HepG2 (cell line): Measurements from ENCODE around the gene PPP1R14D. TPM values are rescaled to one million over a fixed set of nuclear protein-coding genes. Genes with fewer than 3 reads are reported as not detected.

Experiments
- DNMT1 ChIP-seq: sonication (generic); formaldehyde crosslinking; IDR thresholded peaks from 2 replicates; pipeline ENCODE4 v1.5.1; 2020; ENCODE audit warnings: mild to moderate bottlenecking, missing genetic modification reagents
- HMG20A ChIP-seq: IDR thresholded peaks from 2 replicates; pipeline ENCODE4 v1.6.1; 2016; ENCODE audit warnings: borderline replicate concordance
- MYC ChIP-seq: sonication (generic); formaldehyde crosslinking; IDR thresholded peaks from 2 replicates; pipeline ENCODE4 v1.9.0; 2021; ENCODE audit warnings: missing genetic modification reagents, borderline replicate concordance
- REPIN1 ChIP-seq: sonication (generic); formaldehyde crosslinking; IDR thresholded peaks from 2 replicates; pipeline ENCODE4 v1.8.0; 2022; ENCODE audit warnings: missing genetic modification reagents, low read depth, mild to moderate bottlenecking, borderline replicate concordance
- SNAI1 ChIP-seq: sonication (generic); formaldehyde crosslinking; IDR thresholded peaks from 2 replicates; pipeline ENCODE4 v1.5.0; 2020; ENCODE audit warnings: mild to moderate bottlenecking, missing genetic modification reagents, borderline replicate concordance
- ZBTB8A ChIP-seq: sonication (generic); formaldehyde crosslinking; IDR thresholded peaks from 2 replicates; pipeline ENCODE4 v1.4.0; 2020; ENCODE audit warnings: mild to moderate bottlenecking, low read depth, missing genetic modification reagents, borderline replicate concordance
- ZNF101 ChIP-seq: sonication (generic); formaldehyde crosslinking; IDR thresholded peaks from 2 replicates; pipeline ENCODE4 v1.4.0; 2020; ENCODE audit warnings: mild to moderate bottlenecking, low read depth, missing genetic modification reagents, borderline replicate concordance
- ZNF577 ChIP-seq: sonication (generic); formaldehyde crosslinking; IDR thresholded peaks from 2 replicates; pipeline ENCODE4 v1.4.0; 2020; ENCODE audit warnings: mild to moderate bottlenecking, low read depth, missing genetic modification reagents, borderline replicate concordance
- ZNF83 ChIP-seq: sonication (generic); formaldehyde crosslinking; IDR thresholded peaks from 2 replicates; pipeline ENCODE4 v1.4.0; 2020; ENCODE audit warnings: missing genetic modification reagents, mild to moderate bottlenecking, borderline replicate concordance
- ZNF879 ChIP-seq: sonication (generic); formaldehyde crosslinking; IDR thresholded peaks from 2 replicates; pipeline ENCODE4 v1.8.1; 2023; ENCODE audit warnings: missing genetic modification reagents
- ZSCAN20 ChIP-seq: sonication (generic); formaldehyde crosslinking; IDR thresholded peaks from 2 replicates; pipeline ENCODE4 v1.4.0; 2020; ENCODE audit warnings: missing genetic modification reagents, mild to moderate bottlenecking, borderline replicate concordance
- polyA plus RNA-seq, 8 experiments: library from polyadenylated mRNA; depleted of rRNA in 3 of 8; stranded (reverse) in 7 of 8; unstranded in 1 of 8; fragments of >200 nt; fragmentation: Illumina TruSeq in 4 of 8; extraction: Trizol in 4 of 8; gene quantifications; 2 replicates each; pipeline versions ENCODE4 v1.2.1 to v1.2.3, GENCODE V29; 2011 to 2016; ENCODE audit warnings: low read depth in 4 of 8, missing spikeins in 1 of 8, mixed read lengths in 1 of 8; ENCODE audit not compliant: insufficient read depth in 1 of 8
- total RNA-seq, 5 experiments: library from RNA; depleted of rRNA; stranded (reverse); fragments of >200 nt; fragmentation: Illumina TruSeq; extraction: Trizol; gene quantifications; 2 replicates each; pipeline ENCODE4 v1.2.3, GENCODE V29; 2016; ENCODE audit warnings: low read depth in 1 of 5
- TF ChIP-seq, protein P1 (sequence below): sonication (generic); formaldehyde crosslinking; conservative IDR thresholded peaks from 2 replicates; pipeline ENCODE4 v1.4.0; 2020; ENCODE audit warnings: missing genetic modification reagents
- TF ChIP-seq, protein P2 (sequence below): sonication (generic); formaldehyde crosslinking; IDR thresholded peaks from 2 replicates; pipeline ENCODE4 v1.4.0; 2020; ENCODE audit warnings: mild to moderate bottlenecking, missing genetic modification reagents
- TF ChIP-seq, protein P3 (sequence below): sonication (generic); formaldehyde crosslinking; conservative IDR thresholded peaks from 2 replicates; pipeline ENCODE4 v1.8.1; 2023; ENCODE audit warnings: missing genetic modification reagents
- TF ChIP-seq, protein P4 (sequence below): sonication (generic); formaldehyde crosslinking; IDR thresholded peaks from 2 replicates; pipeline ENCODE4 v1.4.0; 2020; ENCODE audit warnings: missing genetic modification reagents
- TF ChIP-seq, protein P5 (sequence below): sonication (generic); formaldehyde crosslinking; IDR thresholded peaks from 2 replicates; pipeline ENCODE4 v1.8.0; 2022; ENCODE audit warnings: missing genetic modification reagents, mild to moderate bottlenecking, borderline replicate concordance
- TF ChIP-seq, protein P6 (sequence below): IDR thresholded peaks from 2 replicates; pipeline ENCODE4 v1.6.1; 2016; ENCODE audit warnings: missing genetic modification reagents, missing compliant biosample characterization

The PPP1R14D gene
- total and polyA plus RNA-seq, 2 of the 13 experiments (the other 11 are each of a cell fraction or from before 2014, with no cell fraction given): 0.53 to 0.55 TPM

DNA sequence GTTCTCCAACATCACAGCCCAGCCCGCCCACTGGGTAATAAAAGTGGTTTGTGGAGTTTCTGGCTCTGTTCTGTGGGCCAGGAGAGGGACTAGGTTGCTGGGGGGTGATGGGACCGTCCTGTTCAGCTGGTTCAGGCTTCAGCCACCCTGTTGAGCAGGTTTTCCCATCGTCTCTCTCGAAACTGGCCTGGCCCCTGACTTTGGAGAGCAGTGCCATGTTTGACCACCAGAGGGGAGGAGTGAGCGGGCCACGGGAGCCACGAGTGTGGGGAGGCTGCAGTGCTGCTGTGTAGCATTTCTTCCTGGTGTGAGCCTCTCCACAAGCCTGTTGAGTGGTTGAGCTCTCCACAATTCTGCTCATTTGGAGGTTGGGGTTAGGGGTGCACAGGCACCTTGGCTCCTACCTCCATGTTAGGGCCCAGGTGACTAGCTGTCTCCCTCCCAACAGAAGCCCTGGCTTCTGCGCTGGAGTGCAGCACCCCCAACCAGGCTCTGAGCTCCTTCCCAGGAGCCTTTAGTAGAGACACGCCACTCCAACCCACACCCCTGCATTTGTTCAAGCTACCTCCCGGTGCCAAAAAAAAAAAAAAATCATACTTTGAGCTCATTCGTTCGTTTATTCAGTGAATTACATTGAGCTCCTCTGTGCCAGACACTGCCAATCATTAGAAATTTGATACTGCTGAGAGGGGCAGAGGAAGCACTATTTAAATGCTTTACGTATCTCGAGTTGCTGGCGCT, 29.3 kb upstream of the PPP1R14D start (continued):
- TF ChIP-seq, protein P1, sequence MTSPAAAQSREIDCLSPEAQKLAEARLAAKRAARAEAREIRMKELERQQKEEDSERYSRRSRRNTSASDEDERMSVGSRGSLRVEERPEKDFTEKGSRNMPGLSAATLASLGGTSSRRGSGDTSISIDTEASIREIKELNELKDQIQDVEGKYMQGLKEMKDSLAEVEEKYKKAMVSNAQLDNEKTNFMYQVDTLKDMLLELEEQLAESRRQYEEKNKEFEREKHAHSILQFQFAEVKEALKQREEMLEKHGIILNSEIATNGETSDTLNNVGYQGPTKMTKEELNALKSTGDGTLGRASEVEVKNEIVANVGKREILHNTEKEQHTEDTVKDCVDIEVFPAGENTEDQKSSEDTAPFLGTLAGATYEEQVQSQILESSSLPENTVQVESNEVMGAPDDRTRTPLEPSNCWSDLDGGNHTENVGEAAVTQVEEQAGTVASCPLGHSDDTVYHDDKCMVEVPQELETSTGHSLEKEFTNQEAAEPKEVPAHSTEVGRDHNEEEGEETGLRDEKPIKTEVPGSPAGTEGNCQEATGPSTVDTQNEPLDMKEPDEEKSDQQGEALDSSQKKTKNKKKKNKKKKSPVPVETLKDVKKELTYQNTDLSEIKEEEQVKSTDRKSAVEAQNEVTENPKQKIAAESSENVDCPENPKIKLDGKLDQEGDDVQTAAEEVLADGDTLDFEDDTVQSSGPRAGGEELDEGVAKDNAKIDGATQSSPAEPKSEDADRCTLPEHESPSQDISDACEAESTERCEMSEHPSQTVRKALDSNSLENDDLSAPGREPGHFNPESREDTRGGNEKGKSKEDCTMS (CRISPR knock-in tag): no peak
- TF ChIP-seq ZSCAN20 (CRISPR knock-in tag) (no peak), SNAI1 (CRISPR knock-in tag) (no peak), HMG20A (CRISPR knock-in tag) (no peak; the same call in 1 of the 2 replicates), ZBTB8A (CRISPR knock-in tag) (no peak), ZNF577 (CRISPR knock-in tag) (no peak), ZNF879 (CRISPR knock-in tag) (no peak), REPIN1 (no peak), MYC (no peak; the same call in 1 of the 2 replicates), ZNF83 (no peak), ZNF101 (CRISPR knock-in tag) (no peak), DNMT1 (CRISPR knock-in tag) (no peak)
- TF ChIP-seq, protein P2, sequence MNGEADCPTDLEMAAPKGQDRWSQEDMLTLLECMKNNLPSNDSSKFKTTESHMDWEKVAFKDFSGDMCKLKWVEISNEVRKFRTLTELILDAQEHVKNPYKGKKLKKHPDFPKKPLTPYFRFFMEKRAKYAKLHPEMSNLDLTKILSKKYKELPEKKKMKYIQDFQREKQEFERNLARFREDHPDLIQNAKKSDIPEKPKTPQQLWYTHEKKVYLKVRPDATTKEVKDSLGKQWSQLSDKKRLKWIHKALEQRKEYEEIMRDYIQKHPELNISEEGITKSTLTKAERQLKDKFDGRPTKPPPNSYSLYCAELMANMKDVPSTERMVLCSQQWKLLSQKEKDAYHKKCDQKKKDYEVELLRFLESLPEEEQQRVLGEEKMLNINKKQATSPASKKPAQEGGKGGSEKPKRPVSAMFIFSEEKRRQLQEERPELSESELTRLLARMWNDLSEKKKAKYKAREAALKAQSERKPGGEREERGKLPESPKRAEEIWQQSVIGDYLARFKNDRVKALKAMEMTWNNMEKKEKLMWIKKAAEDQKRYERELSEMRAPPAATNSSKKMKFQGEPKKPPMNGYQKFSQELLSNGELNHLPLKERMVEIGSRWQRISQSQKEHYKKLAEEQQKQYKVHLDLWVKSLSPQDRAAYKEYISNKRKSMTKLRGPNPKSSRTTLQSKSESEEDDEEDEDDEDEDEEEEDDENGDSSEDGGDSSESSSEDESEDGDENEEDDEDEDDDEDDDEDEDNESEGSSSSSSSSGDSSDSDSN: peak; percentile 36; the same call in 1 of the 2 replicates
- TF ChIP-seq, protein P3, sequence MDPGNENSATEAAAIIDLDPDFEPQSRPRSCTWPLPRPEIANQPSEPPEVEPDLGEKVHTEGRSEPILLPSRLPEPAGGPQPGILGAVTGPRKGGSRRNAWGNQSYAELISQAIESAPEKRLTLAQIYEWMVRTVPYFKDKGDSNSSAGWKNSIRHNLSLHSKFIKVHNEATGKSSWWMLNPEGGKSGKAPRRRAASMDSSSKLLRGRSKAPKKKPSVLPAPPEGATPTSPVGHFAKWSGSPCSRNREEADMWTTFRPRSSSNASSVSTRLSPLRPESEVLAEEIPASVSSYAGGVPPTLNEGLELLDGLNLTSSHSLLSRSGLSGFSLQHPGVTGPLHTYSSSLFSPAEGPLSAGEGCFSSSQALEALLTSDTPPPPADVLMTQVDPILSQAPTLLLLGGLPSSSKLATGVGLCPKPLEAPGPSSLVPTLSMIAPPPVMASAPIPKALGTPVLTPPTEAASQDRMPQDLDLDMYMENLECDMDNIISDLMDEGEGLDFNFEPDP (CRISPR knock-in tag): no peak
- TF ChIP-seq, protein P4, sequence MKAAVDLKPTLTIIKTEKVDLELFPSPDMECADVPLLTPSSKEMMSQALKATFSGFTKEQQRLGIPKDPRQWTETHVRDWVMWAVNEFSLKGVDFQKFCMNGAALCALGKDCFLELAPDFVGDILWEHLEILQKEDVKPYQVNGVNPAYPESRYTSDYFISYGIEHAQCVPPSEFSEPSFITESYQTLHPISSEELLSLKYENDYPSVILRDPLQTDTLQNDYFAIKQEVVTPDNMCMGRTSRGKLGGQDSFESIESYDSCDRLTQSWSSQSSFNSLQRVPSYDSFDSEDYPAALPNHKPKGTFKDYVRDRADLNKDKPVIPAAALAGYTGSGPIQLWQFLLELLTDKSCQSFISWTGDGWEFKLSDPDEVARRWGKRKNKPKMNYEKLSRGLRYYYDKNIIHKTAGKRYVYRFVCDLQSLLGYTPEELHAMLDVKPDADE (CRISPR knock-in tag): no peak
- TF ChIP-seq, protein P5, sequence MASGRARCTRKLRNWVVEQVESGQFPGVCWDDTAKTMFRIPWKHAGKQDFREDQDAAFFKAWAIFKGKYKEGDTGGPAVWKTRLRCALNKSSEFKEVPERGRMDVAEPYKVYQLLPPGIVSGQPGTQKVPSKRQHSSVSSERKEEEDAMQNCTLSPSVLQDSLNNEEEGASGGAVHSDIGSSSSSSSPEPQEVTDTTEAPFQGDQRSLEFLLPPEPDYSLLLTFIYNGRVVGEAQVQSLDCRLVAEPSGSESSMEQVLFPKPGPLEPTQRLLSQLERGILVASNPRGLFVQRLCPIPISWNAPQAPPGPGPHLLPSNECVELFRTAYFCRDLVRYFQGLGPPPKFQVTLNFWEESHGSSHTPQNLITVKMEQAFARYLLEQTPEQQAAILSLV: no peak
- TF ChIP-seq, protein P6, sequence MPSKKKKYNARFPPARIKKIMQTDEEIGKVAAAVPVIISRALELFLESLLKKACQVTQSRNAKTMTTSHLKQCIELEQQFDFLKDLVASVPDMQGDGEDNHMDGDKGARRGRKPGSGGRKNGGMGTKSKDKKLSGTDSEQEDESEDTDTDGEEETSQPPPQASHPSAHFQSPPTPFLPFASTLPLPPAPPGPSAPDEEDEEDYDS (CRISPR knock-in tag): no peak
